Duodenal mucosa (tissue), 2 donors: Measurements from ENCODE around the gene AXIN2.

Experiments used
- H3K27ac ChIP-seq: one replicate; pipeline ENCODE4 v1.7.0; 2013; ENCODE audit warnings: low read depth, low read length
- H3K27me3 ChIP-seq, 2 donors: one replicate each; pipeline ENCODE4 v1.7.0; 2013; ENCODE audit warnings: low read length in 2 of 2, control low read depth in 1 of 2; ENCODE audit not compliant: insufficient read depth in 2 of 2, control insufficient read depth in 1 of 2
- H3K36me3 ChIP-seq, 2 donors: one replicate each; pipeline ENCODE4 v1.7.0; 2013; ENCODE audit warnings: low read length in 2 of 2, control low read depth in 1 of 2; ENCODE audit not compliant: insufficient read depth in 2 of 2, control insufficient read depth in 1 of 2
- H3K4me1 ChIP-seq, 2 donors: one replicate each; pipeline ENCODE4 v1.7.0; 2013; ENCODE audit warnings: low read length in 2 of 2, control low read depth in 1 of 2; ENCODE audit not compliant: insufficient read depth in 2 of 2, control insufficient read depth in 1 of 2
- H3K4me3 ChIP-seq, 2 donors: one replicate each; pipeline ENCODE4 v1.7.0; 2013; ENCODE audit warnings: low read length in 2 of 2, low read depth in 1 of 2
- H3K9ac ChIP-seq, 2 donors: one replicate each; pipeline ENCODE4 v1.7.0; 2013; ENCODE audit warnings: low read length in 2 of 2, low read depth in 1 of 2
- H3K9me3 ChIP-seq, 2 donors: one replicate each; pipeline ENCODE4 v1.7.0; 2013; ENCODE audit warnings: low read length in 2 of 2, control low read depth in 1 of 2; ENCODE audit not compliant: control insufficient read depth in 1 of 2

Gene AXIN2

DNA sequence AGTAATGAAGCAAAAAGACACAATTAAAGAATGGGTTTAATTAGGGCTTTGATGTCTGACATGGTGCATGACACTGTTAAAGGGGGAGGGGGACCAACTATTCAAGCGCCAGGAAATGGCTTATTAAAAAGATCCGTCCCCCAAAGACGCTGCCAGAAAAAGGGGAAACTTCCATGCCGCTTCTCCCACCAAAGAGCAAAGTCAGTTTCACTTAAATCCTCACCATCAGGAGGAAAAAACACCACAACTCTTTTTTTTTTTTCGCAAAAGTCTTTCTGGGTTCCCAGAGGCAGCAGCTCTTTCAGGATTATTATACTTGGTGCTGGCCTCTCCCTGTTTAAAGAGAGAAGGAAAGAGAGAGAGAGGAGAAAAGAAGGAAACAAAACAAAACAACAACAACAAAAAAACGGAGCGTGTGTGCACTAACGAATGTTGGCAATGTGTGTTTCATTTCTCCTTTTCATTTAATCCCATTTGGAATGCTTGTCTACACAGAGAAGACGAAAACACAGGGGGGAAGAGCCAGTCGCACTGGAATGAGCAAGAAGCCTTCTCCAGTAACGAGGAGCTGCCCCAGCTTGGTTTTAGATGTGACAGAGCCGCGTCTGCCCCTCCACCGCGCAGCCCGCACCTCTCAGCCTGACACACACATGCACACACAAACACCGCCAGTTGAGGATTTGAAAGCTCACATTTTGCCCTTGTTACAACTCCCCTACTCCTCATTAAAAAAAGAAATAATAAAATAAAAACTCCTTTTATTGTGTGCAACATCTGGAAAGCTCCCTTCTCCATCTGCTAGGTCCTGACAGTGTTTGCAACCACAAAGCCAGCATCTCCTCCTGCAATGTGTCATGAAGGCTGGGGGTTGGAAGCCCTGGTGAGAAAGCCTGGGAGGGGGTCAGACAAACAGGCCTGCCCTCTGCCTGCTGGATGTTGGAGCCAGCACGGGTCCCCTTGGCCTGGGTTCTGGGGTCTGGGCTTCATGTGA, 32.7 kb upstream of the AXIN2 start:
- Histone ChIP-seq H3K27me3 (no peaks in the 10 kb centered on the region), H3K9ac (no peak overlapping the region), H3K4me3 (peak overlapping the region in 1 of 2 donors; percentile 40), H3K36me3 (no peaks in the 10 kb centered on the region), H3K4me1 (peaks cover 4 to 5% of the 10 kb centered on the region in 2 donors), H3K27ac (no peak overlapping the region), H3K9me3 (no peaks in the 10 kb centered on the region)

DNA sequence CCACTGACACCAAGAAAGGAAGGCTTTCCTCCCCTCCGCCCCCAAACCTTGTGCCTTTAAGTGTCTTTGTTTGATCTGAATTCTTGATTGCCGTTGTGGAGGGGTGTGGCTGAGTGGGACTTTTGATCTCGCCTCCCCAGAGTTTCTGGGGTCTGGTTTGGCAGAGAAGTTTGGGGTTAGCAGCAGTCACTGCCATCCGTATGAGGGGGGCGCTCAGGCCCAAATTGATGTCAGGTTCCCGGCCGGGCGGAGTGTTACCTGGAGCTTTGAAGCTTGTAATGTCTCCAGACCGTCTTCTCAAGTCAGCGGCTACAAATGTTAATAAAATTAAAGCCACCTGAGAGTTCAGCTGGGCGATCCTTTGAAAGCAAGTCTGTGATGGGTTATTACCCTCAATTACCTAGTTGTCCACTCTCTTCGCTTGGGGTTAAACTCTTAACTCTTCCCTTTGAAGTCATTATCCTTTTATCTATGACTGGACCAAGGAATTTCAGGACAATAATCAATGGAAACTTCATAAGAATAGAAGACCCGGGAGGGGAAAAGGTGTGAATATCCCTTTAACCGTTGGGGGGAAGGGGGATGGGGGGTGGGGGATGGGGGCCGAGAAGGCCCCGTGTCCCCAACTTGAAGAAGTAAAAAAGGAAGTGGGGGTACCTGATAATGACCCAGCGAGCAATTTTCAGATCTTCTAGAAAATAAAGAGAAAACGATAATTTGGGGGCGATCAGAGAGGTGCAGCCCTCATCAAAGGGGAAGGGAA, 31.8 kb upstream of the AXIN2 start:
- Histone ChIP-seq H3K4me3 (no peak overlapping the region), H3K4me1 (peaks cover 12 to 14% of the 10 kb centered on the region in 2 donors), H3K27me3 (no peaks in the 10 kb centered on the region), H3K9ac (no peak overlapping the region), H3K27ac (no peak overlapping the region), H3K36me3 (no peaks in the 10 kb centered on the region), H3K9me3 (no peaks in the 10 kb centered on the region)

DNA sequence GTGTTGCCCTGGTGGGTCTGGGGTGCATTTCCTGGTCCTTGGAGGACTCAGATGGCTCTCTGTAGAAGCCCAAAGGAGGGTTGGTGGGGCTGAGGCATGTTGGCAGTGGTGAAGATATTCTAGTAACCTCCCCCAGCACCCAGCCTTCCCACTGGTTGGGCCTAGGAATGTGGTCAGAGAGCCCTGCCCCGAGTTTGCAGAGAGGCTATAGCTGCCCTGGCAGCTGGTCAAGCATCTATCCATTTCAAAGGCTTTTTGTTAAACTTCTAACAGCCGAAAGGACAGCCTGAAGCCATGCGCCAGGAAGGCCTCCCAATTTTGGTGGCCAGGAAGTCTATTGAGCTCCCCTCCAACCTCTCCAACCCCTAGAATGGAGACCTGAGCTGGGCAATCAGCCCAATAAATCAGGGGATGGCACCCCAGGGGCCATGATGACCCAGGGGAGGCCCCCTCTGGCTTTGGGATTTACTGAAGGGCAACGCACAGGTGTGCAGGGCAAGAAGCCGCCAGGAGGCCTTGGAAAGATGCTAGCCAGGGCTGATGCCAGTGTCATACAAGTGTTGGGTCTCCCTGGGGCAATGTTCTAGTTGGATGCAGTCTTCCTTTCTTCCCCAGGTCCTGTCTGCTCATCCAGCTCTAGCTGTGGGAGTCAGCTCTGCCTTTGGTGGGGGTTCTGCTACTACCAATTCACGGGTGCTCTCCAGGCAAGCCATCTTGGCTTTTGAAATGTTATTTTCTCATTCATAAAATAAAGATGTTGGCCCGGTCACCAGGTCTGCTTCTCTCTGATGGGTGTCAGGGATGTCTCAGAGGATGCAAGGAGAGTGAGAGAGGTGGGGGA, 30.9 kb upstream of the AXIN2 start:
- Histone ChIP-seq H3K9me3 (no peaks in the 10 kb centered on the region), H3K27ac (no peak overlapping the region), H3K36me3 (no peaks in the 10 kb centered on the region), H3K4me3 (no peak overlapping the region), H3K4me1 (peaks cover 18 to 20% of the 10 kb centered on the region in 2 donors), H3K27me3 (no peaks in the 10 kb centered on the region), H3K9ac (no peak overlapping the region)

DNA sequence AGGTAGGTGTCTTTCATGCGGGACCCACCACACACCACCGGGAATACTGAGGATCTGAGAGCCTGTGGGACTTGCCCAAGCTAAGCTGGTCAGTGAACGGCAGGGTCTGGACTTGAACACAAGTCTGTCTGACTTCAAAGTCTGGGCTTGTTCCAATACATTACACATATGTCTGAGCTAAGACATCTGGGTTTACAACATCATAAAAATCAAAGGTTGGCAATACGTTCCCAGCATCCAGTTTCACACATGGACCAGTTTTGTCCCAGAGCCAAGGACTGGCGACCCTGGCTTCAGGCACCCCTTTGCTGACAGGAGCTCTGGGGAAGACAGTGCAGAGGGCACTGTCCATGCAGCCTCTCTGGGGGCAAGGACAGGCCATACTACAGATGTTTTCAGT, 27.9 kb upstream of the AXIN2 start:
- no peaks in the 10 kb centered on the region for H3K9me3 ChIP-seq

DNA sequence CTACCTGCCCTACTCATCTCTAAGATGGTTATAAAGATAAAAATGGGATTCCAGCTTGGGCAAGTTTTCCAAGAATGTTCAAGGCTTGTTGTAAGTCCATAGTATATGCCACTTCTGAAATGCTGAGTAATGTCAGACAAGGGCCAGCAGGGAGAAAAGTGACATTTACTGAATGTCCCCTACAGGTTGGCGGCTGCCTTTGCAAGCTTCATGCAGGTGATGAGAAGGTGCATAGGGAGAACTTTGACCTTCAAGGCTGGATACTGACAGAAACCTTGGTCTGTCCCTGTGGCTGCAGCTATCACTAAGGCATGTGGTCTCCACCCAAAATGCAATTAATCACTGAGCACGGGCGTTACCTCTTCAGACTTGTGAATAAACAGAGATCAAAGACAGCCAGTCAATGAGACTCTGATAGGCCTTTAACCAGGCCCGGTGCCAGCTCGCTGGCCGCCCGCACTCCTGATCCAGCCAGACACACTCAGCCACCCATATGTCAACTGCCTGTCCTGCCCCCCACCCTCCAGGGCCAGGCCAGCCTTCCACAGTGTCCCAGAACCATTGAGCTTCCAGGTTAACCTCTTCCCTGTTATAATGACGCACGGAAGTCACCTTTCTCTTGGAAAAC, 26.8 kb upstream of the AXIN2 start:
- Histone ChIP-seq H3K27ac (no peak overlapping the region), H3K27me3 (no peaks in the 10 kb centered on the region), H3K9me3 (no peaks in the 10 kb centered on the region), H3K9ac (no peak overlapping the region), H3K4me3 (no peak overlapping the region), H3K36me3 (no peaks in the 10 kb centered on the region), H3K4me1 (peaks cover 31 to 35% of the 10 kb centered on the region in 2 donors)

More for the DNA sequence above, 27.9 kb upstream of the AXIN2 start:
- Histone ChIP-seq H3K27ac (no peak overlapping the region), H3K36me3 (no peaks in the 10 kb centered on the region), H3K9ac (no peak overlapping the region), H3K4me1 (peaks cover 27 to 29% of the 10 kb centered on the region in 2 donors), H3K27me3 (no peaks in the 10 kb centered on the region), H3K4me3 (no peak overlapping the region)

DNA sequence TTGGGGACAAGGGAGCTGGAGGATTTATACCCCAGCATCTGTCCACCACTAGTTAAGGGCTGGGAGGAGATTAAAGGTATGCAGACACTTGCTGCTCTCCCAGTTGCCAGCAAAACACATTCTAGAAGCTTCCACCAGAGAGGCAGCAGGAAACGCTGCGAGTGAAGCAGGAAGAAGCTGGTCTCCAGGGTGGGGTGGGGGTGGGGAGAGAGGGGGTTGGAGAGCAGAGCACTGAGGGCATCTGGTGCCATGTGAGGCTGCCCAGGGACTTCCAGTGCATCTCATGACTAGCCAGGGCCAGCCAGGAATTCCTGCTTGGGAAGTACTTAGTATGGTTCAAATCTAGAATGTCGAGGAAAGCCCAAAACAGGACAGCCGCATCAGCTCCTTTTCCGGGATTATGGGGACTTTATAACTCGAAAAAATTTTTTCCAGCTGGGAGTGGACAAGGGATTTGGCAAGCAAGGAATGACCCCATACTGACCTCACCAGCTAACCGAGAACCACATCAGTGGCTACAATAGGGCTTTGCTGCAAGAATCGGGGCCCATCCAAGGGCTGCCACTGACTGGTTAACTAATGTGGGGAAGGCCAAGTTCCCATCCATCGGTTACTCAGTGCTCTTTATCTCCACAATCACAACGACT, 26.2 kb upstream of the AXIN2 start:
- no peaks in the 10 kb centered on the region for H3K27me3 ChIP-seq
- no peaks in the 10 kb centered on the region for H3K9me3 ChIP-seq
- H3K27ac ChIP-seq, result no peak overlapping the region
- no peak overlapping the region for H3K9ac ChIP-seq
- H3K4me3 ChIP-seq, result no peak overlapping the region
- peaks cover 31 to 35% of the 10 kb centered on the region in 2 donors for H3K4me1 ChIP-seq
- H3K36me3 ChIP-seq, result no peaks in the 10 kb centered on the region

DNA sequence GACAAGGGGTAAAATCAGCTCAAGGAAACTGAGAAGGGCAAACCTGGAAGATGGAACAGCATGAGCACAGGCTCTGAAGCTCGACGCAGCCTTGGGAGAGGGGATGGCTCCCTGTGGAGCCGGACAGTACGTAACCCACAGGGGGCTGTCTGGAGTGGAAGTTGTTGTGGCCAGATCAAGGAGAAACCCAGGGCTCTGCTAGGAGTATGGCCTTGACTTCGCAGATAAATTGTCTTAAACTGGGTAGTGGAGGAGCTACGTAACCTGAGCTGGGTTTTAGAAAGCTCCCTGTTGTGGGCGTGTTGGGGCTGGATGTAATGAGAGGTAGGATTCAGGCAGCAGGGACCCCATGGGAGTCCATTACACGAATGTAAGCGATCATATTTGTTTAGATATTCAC, 25.5 kb upstream of the AXIN2 start:
- Histone ChIP-seq H3K4me1 (peaks cover 31 to 35% of the 10 kb centered on the region in 2 donors), H3K4me3 (no peak overlapping the region), H3K9me3 (no peaks in the 10 kb centered on the region), H3K27ac (no peak overlapping the region), H3K27me3 (no peaks in the 10 kb centered on the region), H3K36me3 (no peaks in the 10 kb centered on the region), H3K9ac (no peak overlapping the region)

DNA sequence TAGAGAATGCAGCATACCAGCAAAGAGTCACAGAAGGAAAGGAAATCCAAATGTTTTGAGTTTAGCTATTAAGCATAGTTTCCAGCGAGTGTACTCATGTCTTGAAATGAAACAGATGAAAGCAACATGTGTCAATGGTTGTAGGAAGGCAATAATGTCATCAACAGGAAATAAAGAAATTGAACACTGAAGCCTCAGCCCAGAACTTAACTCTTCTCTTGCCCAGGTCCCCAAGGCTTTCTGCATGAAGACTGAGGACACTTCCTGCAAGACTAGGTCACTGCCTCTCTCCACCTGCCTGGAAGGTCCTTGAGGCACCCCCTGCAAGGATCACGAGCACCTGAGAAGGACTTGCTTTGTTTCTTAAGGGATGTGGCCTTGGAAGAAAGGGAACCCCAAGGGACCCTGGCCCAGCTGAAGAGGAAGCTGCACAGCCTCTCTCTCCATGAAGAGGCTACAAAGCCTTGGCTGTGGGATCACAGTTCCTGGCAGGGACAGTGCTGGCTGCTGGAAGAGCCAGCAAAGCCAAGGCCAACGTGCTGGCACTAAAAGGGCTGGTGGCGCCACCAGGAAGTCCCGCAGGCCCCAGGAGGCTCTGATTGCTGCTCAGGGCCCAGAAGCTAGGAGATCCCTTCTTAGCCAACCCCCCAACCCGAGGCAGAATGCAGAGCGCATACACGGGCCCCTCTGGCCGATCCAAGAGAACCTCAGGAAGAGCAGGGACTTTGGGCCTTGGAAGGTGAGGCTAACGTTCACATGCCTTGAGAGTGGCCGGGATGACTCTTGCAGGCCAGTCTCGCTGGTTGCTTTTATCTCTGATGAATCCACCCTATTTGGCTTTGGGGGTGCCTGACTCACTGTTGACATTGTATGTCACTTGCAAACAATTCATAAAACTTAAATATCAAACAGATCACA, 23.4 kb upstream of the AXIN2 start:
- Histone ChIP-seq H3K27me3 (no peaks in the 10 kb centered on the region), H3K4me3 (no peak overlapping the region), H3K9ac (no peak overlapping the region), H3K36me3 (no peaks in the 10 kb centered on the region), H3K4me1 (peaks cover 31 to 35% of the 10 kb centered on the region in 2 donors), H3K27ac (no peak overlapping the region), H3K9me3 (no peaks in the 10 kb centered on the region)
